Measurements from ENCODE around the gene KRTAP5-3.
"Not testable (repeated sequence)": the region's sequence is repeated elsewhere in the genome, so short reads cannot be mapped to it uniquely, and the experiment has no call there.

KRTAP5-3 gene

DNA sequence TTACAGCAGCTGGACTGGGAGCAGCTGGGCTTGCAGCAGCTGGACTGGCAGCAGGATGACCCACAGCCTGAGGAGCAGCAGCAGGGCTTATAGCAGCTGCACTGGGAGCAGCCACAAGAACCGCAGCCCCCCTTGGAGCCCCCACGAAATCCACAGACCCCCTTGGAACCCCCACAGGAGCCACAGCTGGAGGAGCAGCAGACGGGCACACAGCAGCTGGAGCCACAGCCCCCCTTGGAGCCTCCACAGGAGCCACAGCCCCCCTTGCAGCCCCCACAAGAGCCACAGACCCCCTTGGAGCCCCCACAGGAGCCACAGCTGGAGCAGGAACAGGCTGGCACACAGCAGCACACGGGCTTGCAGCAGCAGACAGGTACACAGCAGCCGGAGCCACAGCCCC lies 362 bp downstream of the KRTAP5-3 start:
- not testable (repeated sequence) for DNase-seq

DNA sequence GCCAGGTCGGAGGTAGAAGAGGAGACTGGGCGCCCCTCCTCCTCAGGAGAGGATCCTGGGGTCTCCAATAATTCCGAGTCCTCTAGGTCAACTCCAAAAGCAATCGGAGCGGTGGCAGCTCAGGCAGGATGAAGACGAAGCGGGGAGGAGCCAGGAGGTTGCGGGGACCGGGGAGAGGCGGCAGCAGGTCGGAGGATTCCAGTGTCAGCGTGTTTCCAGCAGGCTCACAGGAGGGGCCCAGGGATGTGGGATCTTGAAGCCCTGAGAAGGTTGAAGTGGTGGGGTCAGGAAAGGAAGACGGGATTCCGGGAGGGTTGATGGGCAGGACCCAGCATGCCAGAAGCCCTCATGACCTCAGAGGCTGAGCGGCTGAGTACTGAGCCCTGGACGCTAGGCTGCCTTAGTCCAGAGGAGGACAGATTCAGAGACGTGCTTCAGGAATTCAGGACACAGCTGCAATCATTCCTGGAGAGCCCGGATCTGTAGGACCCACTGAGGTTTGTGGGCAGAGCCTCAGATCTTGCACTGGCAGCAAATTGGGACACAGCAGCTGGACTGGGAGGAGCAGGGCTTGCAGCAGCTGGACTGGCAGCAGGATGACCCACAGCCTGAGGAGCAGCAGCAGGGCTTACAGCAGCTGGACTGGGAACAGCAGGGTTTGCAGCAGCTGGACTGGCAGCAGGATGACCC lies 962 bp downstream of the KRTAP5-3 start:
- not testable (repeated sequence) for DNase-seq

DNA sequence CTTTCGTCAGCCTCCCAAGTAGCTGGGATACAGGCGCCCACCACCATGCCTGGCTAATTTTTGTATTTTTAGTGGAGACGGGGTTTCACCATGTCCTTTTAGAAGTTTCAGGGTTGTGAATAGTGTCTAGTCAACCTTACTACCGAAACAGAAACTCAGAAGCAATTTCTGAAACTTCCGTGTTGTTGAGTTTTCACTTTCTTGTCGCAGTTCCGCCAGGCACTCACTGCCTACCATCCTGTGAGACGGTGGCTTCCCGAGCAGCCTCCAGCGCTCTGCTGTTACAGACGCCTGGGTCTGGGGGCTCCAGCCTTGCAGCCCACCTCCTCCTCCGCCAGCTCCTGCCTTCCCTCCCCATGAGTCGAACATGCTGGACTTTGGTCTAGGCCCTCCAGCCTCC lies 2.3 kb downstream of the KRTAP5-3 start:
- not testable (repeated sequence) for DNase-seq

DNA sequence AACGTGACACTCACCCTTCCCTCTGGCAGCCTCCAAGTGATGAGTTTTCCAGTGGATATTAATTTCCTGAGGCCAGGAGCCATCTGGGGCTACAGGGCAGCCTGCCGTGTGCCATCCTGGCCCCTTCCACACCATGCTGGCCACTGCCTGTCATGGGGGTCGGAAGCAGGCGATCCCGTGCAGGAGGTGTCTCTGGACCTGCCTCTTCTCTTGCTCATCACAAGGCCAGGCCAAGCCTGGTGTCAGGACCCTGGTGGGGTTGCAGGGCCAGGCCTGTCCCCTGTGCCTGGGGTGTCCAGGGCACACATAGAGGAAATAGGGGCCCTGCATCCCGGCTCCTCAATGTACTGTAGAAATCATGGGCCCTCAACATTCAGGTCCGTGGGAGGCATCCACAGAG lies 3.6 kb downstream of the KRTAP5-3 start:
- DNase-seq = no peak

DNA sequence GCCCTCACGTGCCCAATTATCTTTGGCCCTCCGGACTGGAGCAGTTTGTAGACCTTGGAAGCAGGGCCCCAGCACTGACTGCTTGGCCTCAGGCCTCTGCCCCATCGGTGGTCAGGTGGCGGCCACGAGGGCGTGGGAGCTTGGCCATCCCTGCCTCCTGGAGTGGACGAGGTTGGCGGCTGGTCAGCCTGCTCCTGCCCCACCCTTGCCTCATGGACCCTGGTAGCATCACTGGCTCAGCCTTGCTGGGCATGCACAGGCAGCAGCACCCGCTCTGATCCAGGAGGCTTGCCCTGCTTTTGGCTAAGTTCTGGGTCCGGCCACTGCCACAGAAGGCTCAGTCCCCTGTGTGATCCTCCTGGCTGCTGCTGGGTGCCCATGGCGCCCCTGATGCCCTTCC lies 4.1 kb downstream of the KRTAP5-3 start:
- DNase-seq = no peak

DNA sequence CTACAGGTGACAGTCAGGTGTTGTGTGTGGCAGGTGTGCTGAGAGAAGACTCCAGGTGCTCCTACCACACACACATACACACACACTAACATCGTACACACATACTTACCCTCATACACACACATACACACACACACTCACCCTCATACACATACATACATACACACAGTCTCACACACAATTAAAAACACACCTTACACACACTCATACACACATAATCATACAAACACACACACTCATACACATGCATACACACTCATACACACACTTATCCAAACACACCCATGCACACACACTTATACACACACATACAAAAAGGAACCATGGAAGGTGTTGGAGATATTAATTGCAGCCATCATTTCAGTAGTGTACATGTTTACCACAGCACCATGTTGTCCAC lies 4.6 kb downstream of the KRTAP5-3 start:
- DNase-seq = no peak

DNA sequence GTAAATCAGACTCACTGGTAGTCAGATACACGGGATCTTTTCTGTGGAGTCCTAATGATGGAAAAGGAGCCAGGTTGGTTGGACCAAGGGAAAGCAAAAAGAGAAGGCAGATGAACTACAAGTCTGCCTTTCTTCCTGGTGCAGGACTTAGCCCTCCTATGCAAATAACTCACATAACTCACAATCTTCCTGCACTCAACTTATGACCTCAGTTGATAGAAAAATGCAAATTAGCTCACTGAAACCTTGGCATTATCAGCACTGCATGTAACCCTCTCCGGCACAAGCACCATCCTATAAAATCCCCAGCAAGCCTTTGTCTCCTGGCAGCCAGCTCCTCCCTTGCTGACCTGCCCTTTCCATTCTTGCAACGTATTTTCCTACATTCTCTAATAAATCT lies 6.6 kb downstream of the KRTAP5-3 start:
- not testable (repeated sequence) for DNase-seq

DNA sequence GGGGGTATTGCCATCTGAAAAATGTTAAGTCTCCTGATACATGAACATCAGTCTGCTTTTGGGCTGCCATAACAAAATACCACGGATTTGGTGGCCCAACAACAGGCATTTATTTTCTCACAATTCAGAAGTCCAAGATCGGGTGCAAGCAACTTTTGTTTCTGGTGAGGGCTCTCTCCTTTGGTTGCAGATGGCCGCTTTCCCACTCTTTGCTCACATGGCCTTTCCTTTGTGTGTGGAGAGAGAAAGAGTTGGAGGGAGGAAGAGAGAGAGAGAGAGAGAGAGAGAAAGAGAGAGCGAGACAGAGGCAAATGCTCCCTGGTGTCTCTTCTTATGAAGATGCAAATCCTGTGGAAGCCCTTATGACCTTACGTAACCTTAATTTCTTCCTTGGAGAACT lies 7.6 kb downstream of the KRTAP5-3 start:
- DNase-seq = no peak

DNA sequence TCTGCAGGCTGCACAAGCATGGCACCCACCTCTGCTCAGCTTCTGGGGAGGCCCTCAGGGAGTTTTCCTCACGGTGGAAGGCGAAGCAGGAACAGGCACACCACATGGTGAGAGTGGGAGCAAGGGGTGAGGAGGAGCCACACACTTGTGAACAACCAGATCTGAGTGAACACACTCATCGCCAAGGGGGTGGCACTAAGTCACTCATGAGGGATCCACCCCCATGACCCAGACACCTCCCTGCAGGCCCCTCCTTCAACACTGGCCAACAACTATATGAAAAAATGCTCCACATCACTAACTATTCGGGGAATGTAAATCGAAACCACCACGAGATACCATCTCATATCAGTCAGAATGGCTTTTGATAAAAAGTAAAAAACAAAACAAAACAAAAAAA lies 9.4 kb downstream of the KRTAP5-3 start:
- DNase-seq = peak; percentile 15

DNA sequence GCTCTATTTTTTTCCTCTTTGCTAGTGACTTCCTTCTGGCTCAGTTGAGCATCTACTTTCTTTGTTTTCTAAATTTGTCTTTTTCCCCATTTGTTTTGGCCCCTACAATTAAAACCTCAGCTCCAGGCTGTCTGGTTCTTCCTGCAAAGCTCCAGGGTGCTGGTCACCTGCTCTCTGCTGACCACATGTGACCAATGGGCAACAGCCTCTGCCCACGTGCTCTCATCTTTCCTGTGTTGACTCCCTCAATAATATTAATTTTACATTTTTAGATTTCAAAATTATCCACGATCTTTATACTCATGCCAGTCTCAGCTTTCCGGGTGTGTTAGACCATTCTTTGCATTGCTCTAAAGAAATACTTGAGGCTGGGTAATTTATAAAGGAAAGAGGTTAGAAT lies 9.9 kb downstream of the KRTAP5-3 start:
- not testable (repeated sequence) for DNase-seq

DNA sequence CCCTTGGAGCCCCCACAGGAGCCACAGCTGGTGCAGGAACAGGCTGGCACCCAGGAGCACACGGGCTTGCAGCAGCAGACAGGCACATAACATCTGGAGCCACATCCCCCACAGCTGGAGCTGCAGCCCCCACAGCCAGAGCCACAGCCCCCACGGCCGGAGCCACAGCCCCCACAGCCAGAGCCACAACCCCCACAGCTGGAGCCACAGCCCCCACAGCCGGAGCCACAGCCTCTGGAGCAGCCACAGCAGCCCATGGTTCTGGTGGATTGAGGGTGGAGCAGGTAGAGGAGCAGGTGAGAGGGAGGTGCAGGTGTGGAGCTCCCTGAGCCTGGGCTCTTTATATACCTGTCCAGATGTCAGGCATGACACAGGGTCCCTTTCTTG lies 10.3 kb downstream of the KRTAP5-3 start, which contains the start of gene KRTAP5-2:
KRTAP5-2 (minus strand) TSS at position 301 of the 387 bp plus-strand sequence; CDS start at position 257, 44 bp downstream.
- no peak for DNase-seq

DNA sequence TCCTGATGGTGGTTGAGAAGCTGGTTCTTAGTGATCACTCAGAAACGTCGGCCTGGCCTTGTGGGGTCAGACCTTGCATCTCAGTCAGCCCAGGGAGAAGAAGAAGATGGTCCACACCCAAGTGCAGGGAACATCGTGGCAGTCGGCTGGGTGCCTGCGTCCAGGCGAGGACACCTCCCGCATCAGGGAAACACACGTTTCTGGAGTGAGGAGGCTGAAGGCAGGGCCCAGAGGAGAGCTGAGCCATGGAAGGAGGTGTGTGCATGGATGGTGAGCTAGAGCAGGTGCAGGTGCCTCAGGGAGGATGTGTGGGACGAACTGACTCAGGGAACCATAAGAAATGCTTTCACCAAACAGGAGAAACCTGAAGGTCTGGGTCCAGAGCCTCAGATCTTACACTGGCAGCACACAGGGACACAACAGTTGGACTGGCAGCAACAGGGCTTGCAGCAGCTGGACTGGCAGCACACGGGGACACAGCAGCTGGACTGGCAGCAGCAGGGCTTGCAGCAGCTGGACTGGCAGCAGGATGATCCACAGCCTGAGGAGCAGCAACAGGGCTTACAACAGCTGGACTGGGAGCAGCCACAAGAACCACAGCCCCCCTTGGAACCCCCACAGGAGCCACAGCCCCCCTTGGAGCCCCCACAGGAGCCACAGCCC lies 10.8 kb downstream of the KRTAP5-3 start:
- no peak for DNase-seq

DNA sequence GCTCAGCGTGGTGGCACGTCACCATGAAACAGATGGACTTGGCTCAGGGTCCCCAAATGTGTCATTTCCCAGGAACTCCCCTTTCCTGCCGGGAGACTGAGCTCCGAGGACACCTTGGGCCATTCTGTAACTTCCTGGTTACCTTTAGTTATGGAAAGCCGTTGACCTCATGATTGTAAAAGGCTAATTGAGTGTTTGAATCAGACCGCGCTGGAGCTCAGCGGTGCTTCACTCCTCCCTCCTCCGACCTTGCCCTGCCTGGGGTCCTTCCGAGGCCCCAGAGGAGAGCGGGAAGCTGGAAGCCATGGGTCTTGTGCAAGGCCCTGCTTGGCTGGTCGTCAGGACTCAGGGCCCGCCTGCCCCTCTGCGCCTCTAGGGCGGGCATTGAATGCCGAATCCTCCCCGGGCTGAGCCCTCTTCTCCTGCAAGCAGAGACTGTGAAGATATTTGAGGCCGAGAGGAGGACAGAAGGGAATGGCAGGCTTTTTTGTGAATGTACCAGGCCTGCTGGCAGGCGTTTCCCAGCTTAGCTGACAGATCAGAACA lies 11.6 kb downstream of the KRTAP5-3 start:
- DNase-seq = not testable (repeated sequence)

DNA sequence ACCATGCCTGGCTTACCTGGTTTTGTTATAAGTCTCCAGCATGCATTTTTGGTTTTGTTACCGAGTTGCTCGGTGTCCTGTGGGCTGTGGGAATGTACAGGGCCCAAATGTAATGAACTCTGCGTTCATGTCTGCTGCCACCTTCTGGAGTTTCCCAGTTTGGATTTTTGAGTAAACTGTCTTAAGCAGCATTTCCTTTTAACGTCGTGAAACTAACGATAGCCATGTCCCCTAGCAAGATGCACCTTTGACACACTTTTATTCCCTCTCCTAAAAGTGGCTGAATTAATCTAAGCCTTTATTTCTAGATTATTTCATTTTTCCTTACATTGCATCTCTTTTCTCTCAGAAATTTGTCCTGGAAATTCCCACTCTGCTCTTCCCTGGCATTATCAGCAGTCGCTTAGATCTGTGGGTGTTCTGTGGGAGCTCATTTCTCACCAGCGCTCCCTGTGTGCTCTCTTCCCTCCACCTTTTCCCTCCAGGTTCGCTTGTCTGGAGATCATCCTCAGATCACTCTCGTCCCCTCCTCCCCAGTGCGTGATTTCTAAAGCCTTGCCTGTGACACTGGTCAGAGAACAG lies 12.2 kb downstream of the KRTAP5-3 start:
- DNase-seq = peak; percentile 19

DNA sequence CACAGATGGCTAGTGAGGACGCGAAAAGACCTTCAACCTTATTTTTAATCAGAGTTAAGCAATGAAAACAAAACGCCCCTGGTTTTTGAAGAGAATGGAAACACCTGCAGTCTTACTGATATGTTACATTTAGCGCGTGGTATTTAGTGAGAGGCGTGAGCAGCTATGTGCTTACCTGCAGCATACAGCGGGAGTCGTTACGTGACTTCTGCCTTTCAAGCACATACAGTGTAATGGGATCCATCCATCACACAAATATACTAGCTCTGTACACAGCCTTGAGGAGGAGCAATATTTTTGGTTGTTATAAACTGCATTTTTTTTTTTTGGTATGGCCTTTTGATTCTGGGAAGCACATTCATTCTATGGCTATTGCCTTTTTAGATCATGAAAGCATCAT lies 15.6 kb downstream of the KRTAP5-3 start:
- no peak for DNase-seq

DNA sequence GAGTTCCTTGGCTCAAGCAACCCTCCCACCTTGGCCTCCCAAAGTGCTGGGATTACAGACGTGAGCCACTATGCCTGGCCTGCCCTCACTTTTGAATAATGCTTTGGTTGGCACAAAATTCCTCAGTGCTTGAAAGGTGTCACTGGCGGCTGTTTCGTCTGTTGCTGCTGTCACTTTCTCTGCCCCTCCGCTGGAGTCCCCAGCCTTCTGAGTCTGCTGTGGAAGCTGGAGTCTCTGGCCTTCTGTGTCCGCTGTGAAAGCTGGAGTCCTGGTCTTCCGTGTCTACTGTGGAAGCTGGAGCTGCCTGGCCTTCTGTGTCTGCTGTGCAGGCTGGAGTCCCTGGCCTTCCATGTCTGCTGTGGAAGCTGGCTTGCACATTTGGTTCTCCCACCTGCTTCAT lies 18.3 kb downstream of the KRTAP5-3 start:
- DNase-seq = no peak

DNA sequence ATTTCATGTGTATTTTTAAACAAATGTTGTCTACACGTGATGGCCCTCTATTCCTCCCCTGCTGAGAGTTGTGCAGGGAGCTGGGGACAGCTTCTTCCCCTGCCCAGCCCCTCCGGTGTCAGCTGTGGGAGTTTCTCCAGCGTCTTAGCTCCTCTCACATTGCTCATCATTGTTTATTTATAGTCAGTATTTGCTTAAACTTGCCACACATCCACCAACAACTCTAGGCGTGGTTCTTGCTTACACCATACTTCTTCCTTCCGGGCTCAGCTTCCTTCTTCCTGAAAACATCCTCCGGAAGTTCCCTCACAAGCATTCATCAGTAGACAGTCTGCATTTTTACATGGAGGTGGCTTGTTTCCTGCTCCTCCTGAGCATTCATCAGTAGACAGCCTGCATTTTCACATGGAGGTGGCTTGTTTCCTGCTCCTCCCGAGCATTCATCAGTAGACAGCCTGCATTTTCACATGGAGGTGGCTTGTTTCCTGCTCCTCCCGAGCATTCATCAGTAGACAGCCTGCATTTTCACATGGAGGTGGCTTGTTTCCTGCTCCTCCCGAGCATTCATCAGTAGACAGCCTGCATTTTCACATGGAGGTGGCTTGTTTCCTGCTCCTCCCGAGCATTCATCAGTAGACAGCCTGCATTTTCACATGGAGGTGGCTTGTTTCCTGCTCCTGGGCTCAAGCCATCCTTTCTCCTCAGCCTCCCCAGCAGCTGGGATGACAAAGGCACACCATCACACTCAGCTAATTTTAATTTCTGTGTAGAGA lies 18.9 kb downstream of the KRTAP5-3 start:
- not testable (repeated sequence) for DNase-seq

DNA sequence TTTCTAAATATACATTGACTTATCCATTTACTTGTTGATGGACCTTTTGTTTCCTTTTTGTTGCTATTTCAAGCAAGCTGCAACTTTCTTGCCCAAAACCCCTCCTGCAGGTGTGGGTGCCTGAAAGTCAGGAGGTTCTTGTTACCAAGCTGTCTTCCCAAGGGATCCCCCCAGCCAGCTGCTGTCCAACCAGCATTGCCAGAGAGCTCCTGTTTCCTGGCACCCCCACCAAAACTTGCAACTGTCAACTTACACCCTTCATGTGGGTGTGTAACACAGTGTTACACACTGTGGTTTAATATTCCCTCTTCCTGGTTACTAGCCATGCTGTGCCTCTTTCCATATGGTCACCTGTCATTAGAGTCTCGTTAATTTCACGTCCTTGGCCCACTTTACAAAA lies 21.6 kb downstream of the KRTAP5-3 start:
- no peak for DNase-seq

DNA sequence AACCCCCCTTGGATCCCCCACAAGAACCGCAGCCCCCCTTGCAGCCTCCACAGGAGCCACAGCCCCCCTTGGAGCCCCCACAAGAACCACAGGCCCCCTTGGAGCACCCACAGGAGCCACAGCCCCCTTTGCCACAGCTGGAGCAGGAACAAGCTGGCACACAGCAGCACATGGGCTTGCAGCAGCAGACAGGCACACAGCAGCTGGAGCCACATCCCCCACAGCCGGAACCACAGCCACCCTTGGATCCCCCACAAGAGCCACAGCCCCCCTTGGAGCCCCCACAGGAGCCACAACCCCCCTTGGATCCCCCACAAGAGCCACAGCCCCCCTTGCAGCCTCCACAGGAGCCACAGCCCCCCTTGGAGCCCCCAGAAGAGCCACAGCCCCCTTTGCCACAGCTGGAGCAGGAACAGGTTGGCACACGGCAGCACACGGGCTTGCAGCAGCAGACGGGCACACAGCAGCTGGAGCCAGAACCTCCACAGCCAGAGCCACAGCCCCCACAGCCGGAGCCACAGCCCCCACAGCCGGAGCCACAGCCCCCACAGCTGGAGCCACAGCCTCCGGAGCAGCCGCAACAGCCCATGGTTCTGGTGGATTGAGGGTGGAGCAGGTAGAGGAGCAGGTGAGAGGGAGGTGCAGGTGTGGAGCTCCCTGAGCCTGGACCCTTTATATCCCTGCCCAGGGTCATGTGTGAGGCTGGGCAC lies 23.4 kb downstream of the KRTAP5-3 start, which contains the start of gene KRTAP5-1:
KRTAP5-1 (minus strand) TSS at position 623 of the 710 bp plus-strand sequence; CDS start at position 589, 34 bp downstream.
- DNase-seq = not testable (repeated sequence)

DNA sequence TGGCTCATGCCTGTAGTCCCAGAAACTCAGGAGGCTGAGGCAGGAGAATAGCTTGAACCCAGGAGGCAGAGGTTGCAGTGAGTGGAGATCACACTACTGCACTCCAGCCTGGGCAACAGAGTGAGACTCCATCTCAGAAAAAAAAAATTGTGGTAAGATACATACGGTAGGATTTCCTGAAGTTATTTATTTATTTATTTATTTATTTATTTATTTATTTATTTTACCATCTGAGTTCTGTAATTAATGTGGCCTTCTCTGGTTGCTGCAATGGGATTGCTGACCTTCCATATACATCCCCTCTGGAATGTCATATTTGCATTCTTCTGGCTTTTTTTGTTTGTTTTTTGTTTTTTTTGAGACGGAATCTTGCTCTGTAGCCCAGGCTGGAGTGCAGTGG lies 25.4 kb downstream of the KRTAP5-3 start:
- not testable (repeated sequence) for DNase-seq

DNA sequence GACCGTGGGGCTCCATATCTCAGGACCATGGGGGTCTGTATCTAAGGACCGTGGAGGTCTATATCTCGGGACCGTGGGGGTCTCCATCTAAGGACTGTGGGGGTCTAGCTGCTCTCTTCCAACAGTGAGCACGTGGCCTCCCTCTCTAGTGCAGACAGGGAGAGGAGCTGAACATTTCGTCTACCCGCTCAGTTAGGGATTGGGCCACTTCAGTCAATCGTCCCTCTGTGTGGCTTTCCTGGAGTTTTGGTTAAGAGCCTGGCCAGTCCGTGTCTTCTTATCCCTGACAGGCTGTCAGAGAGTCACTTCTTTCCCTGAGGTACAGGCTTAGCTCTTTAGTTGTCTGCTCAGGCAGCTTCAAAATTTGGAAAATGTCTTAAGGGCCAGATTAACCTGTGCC lies 26.3 kb downstream of the KRTAP5-3 start:
- no peak for DNase-seq

DNA sequence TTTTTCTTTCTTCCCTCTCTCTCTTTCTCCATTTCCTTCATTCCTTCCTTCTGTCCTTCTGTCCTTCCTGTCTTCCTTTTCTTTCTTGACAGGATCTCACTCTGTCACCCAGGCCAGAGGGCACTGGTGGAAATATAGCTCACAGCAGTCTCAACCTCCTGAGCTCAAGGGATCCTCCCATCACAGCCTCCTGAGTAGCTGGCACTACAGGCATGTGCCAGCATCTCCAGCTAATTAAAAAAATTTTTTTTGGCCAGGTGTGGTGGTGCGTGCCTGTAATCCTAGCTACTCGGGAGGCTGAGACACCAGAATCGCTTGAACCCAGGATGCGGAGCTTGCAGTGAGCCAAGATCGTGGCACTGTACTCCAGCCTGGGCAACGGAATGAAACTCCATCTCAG lies 31.4 kb downstream of the KRTAP5-3 start:
- DNase-seq = no peak

Measured in fibroblast of skin of scalp (primary cell).